H1 (cell line): ENCODE results near the gene ZNF609. TPM values are rescaled to one million over a fixed set of nuclear protein-coding genes. Genes with fewer than 3 reads are reported as not detected.

Experiments used
- ASH2L ChIP-seq: fragments of 200-600, 300-600 bp; sonication (generic); IDR thresholded peaks from one replicate; pipeline ENCODE4 v1.7.1; 2017; ENCODE audit warnings: low read length
- BACH1 ChIP-seq: IDR thresholded peaks from 2 replicates; pipeline ENCODE4 v1.6.1; 2012; ENCODE audit warnings: low read length, improper control_type of control experiment
- CEBPB ChIP-seq: IDR thresholded peaks from 2 replicates; pipeline ENCODE4 v1.6.1; 2012; ENCODE audit warnings: low read depth, low read length
- CHD2 ChIP-seq: IDR thresholded peaks from 2 replicates; pipeline ENCODE4 v1.6.1; 2012; ENCODE audit warnings: low read length, improper control_type of control experiment
- E2F6 ChIP-seq: IDR thresholded peaks from 2 replicates; pipeline ENCODE4 v1.6.1; 2012; ENCODE audit warnings: inconsistent platforms
- EP300 ChIP-seq, 2 experiments: IDR thresholded peaks; 1 replicate in 1 of 2; 2 replicates in 1 of 2; pipeline ENCODE4 v1.6.1; 2011 to 2012; ENCODE audit warnings: low read depth in 2 of 2, low read length in 2 of 2, mild to moderate bottlenecking in 2 of 2, borderline replicate concordance in 1 of 2, inconsistent platforms in 1 of 2, moderate library complexity in 1 of 2
- HDAC2 ChIP-seq, 2 experiments: fragments of 300-600 bp in 1 of 2; sonication (generic) in 1 of 2; IDR thresholded peaks; 2 replicates each; pipeline ENCODE4 v1.6.1; 2011 to 2012; ENCODE audit warnings: low read depth in 2 of 2, low read length in 2 of 2, mild to moderate bottlenecking in 2 of 2, moderate library complexity in 2 of 2, borderline replicate concordance in 1 of 2, inconsistent platforms in 1 of 2
- MAX ChIP-seq: IDR thresholded peaks from 2 replicates; pipeline ENCODE4 v1.6.1; 2012; ENCODE audit warnings: inconsistent platforms
- POLR2A ChIP-seq, 2 experiments: IDR thresholded peaks; 1 replicate in 1 of 2; 2 replicates in 1 of 2; pipeline ENCODE4 v1.6.1; 2011; ENCODE audit warnings: low read depth in 2 of 2, low read length in 2 of 2, mild to moderate bottlenecking in 2 of 2; ENCODE audit errors: control extremely low read depth in 1 of 2
- POLR2AphosphoS5 ChIP-seq: IDR thresholded peaks from 2 replicates; pipeline ENCODE4 v1.6.1; 2011; ENCODE audit warnings: low read depth, low read length
- POU5F1 ChIP-seq: IDR thresholded peaks from 2 replicates; pipeline ENCODE4 v1.6.1; 2011; ENCODE audit warnings: low read depth, mild to moderate bottlenecking, low read length, moderate library complexity
- RBBP5 ChIP-seq: IDR thresholded peaks from 2 replicates; pipeline ENCODE4 v1.7.1; 2012; ENCODE audit warnings: low read depth, mild to moderate bottlenecking, inconsistent platforms, low read length, moderate library complexity, borderline replicate concordance
- SAP30 ChIP-seq: fragments of 300-600 bp; sonication (generic); IDR thresholded peaks from 2 replicates; pipeline ENCODE4 v1.7.1; 2012; ENCODE audit warnings: low read length, moderate library complexity, mild to moderate bottlenecking, inconsistent platforms; ENCODE audit not compliant: insufficient read depth, insufficient replicate concordance
- SIN3A ChIP-seq, 2 experiments: IDR thresholded peaks in 1 of 2; conservative IDR thresholded peaks in 1 of 2; 2 replicates each; pipeline ENCODE4 v1.6.1; 2011 to 2012; ENCODE audit warnings: low read length in 2 of 2, improper control_type of control experiment in 1 of 2, low read depth in 1 of 2, mild to moderate bottlenecking in 1 of 2
- SP1 ChIP-seq: IDR thresholded peaks from 2 replicates; pipeline ENCODE4 v1.6.1; 2011; ENCODE audit warnings: low read depth, low read length
- SP4 ChIP-seq: IDR thresholded peaks from 2 replicates; pipeline ENCODE4 v1.6.1; 2012; ENCODE audit warnings: low read length, inconsistent platforms
- TAF1 ChIP-seq: IDR thresholded peaks from 2 replicates; pipeline ENCODE4 v1.6.1; 2011; ENCODE audit warnings: mild to moderate bottlenecking, low read depth, low read length
- TBP ChIP-seq: IDR thresholded peaks from 2 replicates; pipeline ENCODE4 v1.6.1; 2011; ENCODE audit warnings: low read depth, low read length, improper control_type of control experiment
- TEAD4 ChIP-seq: IDR thresholded peaks from 2 replicates; pipeline ENCODE4 v1.6.1; 2012; ENCODE audit warnings: low read depth, low read length, inconsistent platforms, mixed read lengths
- USF2 ChIP-seq: IDR thresholded peaks from 2 replicates; pipeline ENCODE4 v1.6.1; 2011; ENCODE audit warnings: low read length, improper control_type of control experiment
- YY1 ChIP-seq: IDR thresholded peaks from 2 replicates; pipeline ENCODE4 v1.6.1; 2011; ENCODE audit warnings: low read depth, mild to moderate bottlenecking, low read length
- polyA plus RNA-seq, 7 experiments: library from polyadenylated mRNA; depleted of rRNA in 3 of 7; stranded (reverse) in 5 of 7; unstranded in 2 of 7; fragments of >200 nt in 5 of 7; fragments of 200-250 nt in 2 of 7; gene quantifications; 1 replicate in 5 of 7; 2 replicates in 1 of 7; 4 replicates in 1 of 7; pipeline versions ENCODE4 v1.2.1 to v1.2.3, GENCODE V29; 2011 to 2013; ENCODE audit warnings: missing spikeins in 2 of 7, mixed read lengths in 2 of 7
- total RNA-seq: library from RNA; stranded (reverse); fragmentation: NEBNext Ultra II Directional; extraction: Animal tissue kit (Norgen Biotek cat#: 25700); gene quantifications from 2 replicates; pipeline ENCODE4 v1.2.1, GENCODE V29; 2021

Gene ZNF609
- total and polyA plus RNA-seq, 2 of the 8 experiments (the other 6 are each of a cell fraction or from before 2014, with no cell fraction given): 15.5 to 47.8 TPM

- TF ChIP-seq TEAD4: peak; percentile 53; the same call in 1 of the 2 replicates
- TF ChIP-seq USF2: no peak
- TF ChIP-seq E2F6: no peak
- peak; percentile 88 for TF ChIP-seq YY1
- TF ChIP-seq POLR2AphosphoS5: peak; percentile 39; the same call in 1 of the 2 replicates
- TF ChIP-seq SAP30: no peak
- peak; percentile 92; the same call in 1 of the 2 replicates for TF ChIP-seq RBBP5
- no peak for TF ChIP-seq CEBPB
- no peak; a peak in 1 of 4 replicates for TF ChIP-seq SIN3A (conservative IDR thresholded peaks at IDR 0.05 in 1 of 2, IDR thresholded peaks at IDR 0.05 in 1 of 2; ENCODE audit: low read depth in 1 of 2, low read length in 2 of 2)
- peak; percentile 2 to 96; a peak in 2 of 3 replicates for TF ChIP-seq EP300 (IDR thresholded peaks at IDR 0.05; ENCODE audit: borderline replicate concordance in 1 of 2, low read depth in 2 of 2, low read length in 2 of 2)
- TF ChIP-seq POU5F1: no peak
- 0 out of 2 replicates have a peak, but pooled peaks have one; percentile 48 for TF ChIP-seq SP4
- peak; percentile 47; the same call in 1 of the 2 replicates for TF ChIP-seq BACH1
- TF ChIP-seq TAF1: peak; percentile 45; the same call in 1 of the 2 replicates
- peak; percentile 76 for TF ChIP-seq CHD2
- peak; percentile 91 for TF ChIP-seq SP1
- peak; percentile 70; the same call in 1 of the 2 replicates for TF ChIP-seq MAX
- no peak for TF ChIP-seq HDAC2 (IDR thresholded peaks at IDR 0.05; ENCODE audit: borderline replicate concordance in 1 of 2, low read depth in 2 of 2, low read length in 2 of 2)
- peak; percentile 8; the same call in 1 of the 2 replicates for TF ChIP-seq TBP
- peak; percentile 99 for TF ChIP-seq ASH2L
- TF ChIP-seq POLR2A (IDR thresholded peaks at IDR 0.05; ENCODE audit: control extremely low read depth in 1 of 2, low read depth in 2 of 2, low read length in 2 of 2): peak; percentile 32 to 64; a peak in 2 of 3 replicates
- TF ChIP-seq, all 59 proteins: peak for 19
Observed at GRCh38 chr15:64634576-64635498, 174.5 kb downstream of the ZNF609 start (continued).
